ENCODE data around the gene IL25. TPM values are rescaled to one million over a fixed set of nuclear protein-coding genes. Genes with fewer than 3 reads are reported as not detected.

Gene IL25
- total RNA-seq (not detected), polyA plus RNA-seq (not detected)
- long read RNA-seq, donor 1: 0 reads
- long read RNA-seq, donor 2: 0 reads
- long read RNA-seq, donor 3: 0 reads
- long read RNA-seq, donor 4: 0 reads
- long read RNA-seq, donor 5: 0 reads

- 79 to 83% methylated on average over 2 of the region's 2 CpGs for WGBS, 2 donors
- Histone ChIP-seq H3K9ac (ENCODE audit: insufficient read depth in 1 of 2, low read length in 2 of 2) (no peak within 1 kb of the TSS), H3K36me3 (ENCODE audit: control insufficient read depth in 4 of 4, insufficient read depth in 4 of 4, low read length in 4 of 4) (no peaks in the 10 kb centered on the region), H3K4me3 (no peak within 1 kb of the TSS), H3K27ac (ENCODE audit: low read depth in 1 of 2, low read length in 1 of 2) (no peak within 1 kb of the TSS), H3K9me3 (ENCODE audit: control insufficient read depth in 4 of 4, insufficient read depth in 3 of 4, low read length in 3 of 4) (no peaks in the 10 kb centered on the region), H3K27me3 (ENCODE audit: control insufficient read depth in 3 of 3, insufficient read depth in 3 of 3, low read length in 2 of 3) (no peaks in the 10 kb centered on the region), H3K4me1 (ENCODE audit: control insufficient read depth in 5 of 5, insufficient read depth in 5 of 5, low read length in 5 of 5) (peaks cover 0 to 13% (median 0%) of the 10 kb centered on the region in 5 donors)
- TF ChIP-seq CTCF (IDR thresholded peaks at IDR 0.05; ENCODE audit: control extremely low read depth, extremely low read depth): no peak
- ATAC-seq (ENCODE audit: insufficient read depth, low FRiP score) (no peak), DNase-seq (no peak)
Observed at GRCh38 chr14:23372509-23372908, at the start of gene IL25. TSS of gene IL25 (plus strand) at chr14:23372809.

- Histone ChIP-seq H3K4me1 (ENCODE audit: control insufficient read depth in 5 of 5, insufficient read depth in 5 of 5, low read length in 5 of 5) (peaks cover 0 to 15% (median 5%) of the 10 kb centered on the region in 5 donors), H3K9ac (ENCODE audit: insufficient read depth in 1 of 2, low read length in 2 of 2) (no peak overlapping the region), H3K9me3 (ENCODE audit: control insufficient read depth in 4 of 4, insufficient read depth in 3 of 4, low read length in 3 of 4) (no peaks in the 10 kb centered on the region), H3K36me3 (ENCODE audit: control insufficient read depth in 4 of 4, insufficient read depth in 4 of 4, low read length in 4 of 4) (peaks cover 14 to 30% (median 21%) of the 10 kb centered on the region in 4 donors), H3K27me3 (ENCODE audit: control insufficient read depth in 3 of 3, insufficient read depth in 3 of 3, low read length in 2 of 3) (no peaks in the 10 kb centered on the region), H3K4me3 (no peak overlapping the region), H3K27ac (ENCODE audit: low read depth in 1 of 2, low read length in 1 of 2) (no peak overlapping the region)
- no peak for TF ChIP-seq CTCF (IDR thresholded peaks at IDR 0.05; ENCODE audit: control extremely low read depth, extremely low read depth)
- DNase-seq (no peak), ATAC-seq (ENCODE audit: insufficient read depth, low FRiP score) (no peak)
- 77 to 87% methylated on average over 18 of the region's 18 CpGs for WGBS, 2 donors
Observed at GRCh38 chr14:23323838-23324454, 48.7 kb upstream of the IL25 start.

- no peak overlapping the region for H3K27ac ChIP-seq (ENCODE audit: low read depth in 1 of 2, low read length in 1 of 2)
- H3K4me3 ChIP-seq: no peak overlapping the region
- peaks cover 14 to 29% (median 21%) of the 10 kb centered on the region in 4 donors for H3K36me3 ChIP-seq (ENCODE audit: control insufficient read depth in 4 of 4, insufficient read depth in 4 of 4, low read length in 4 of 4)
- TF ChIP-seq CTCF (IDR thresholded peaks at IDR 0.05; ENCODE audit: control extremely low read depth, extremely low read depth): no peak
- WGBS, 2 donors: 93 to 98% methylated on average over 2 of the region's 2 CpGs
- H3K4me1 ChIP-seq (ENCODE audit: control insufficient read depth in 5 of 5, insufficient read depth in 5 of 5, low read length in 5 of 5): peaks cover 0 to 15% (median 5%) of the 10 kb centered on the region in 5 donors
- H3K9me3 ChIP-seq (ENCODE audit: control insufficient read depth in 4 of 4, insufficient read depth in 3 of 4, low read length in 3 of 4): no peaks in the 10 kb centered on the region
- H3K9ac ChIP-seq (ENCODE audit: insufficient read depth in 1 of 2, low read length in 2 of 2): no peak overlapping the region
- ATAC-seq (ENCODE audit: insufficient read depth, low FRiP score): no peak
- no peak for DNase-seq
- no peaks in the 10 kb centered on the region for H3K27me3 ChIP-seq (ENCODE audit: control insufficient read depth in 3 of 3, insufficient read depth in 3 of 3, low read length in 2 of 3)
Observed at GRCh38 chr14:23324455-23324846, 48.2 kb upstream of the IL25 start.
